AG04449 (cell line): ENCODE results near the gene ZBTB37.

Experiments used
- CTCF ChIA-PET: fragments of 350-600 bp; formaldehyde crosslinking; extraction: SDS; loops from one replicate; lab custom pipeline; 2021; ENCODE audit warnings: antibody characterized with exemption; lab: Yijun Ruan, JAX
- POLR2A ChIA-PET: fragments of 400-600, 350-600 bp; formaldehyde crosslinking; extraction: SDS; loops from one replicate; lab custom pipeline; 2020; ENCODE audit warnings: antibody characterized with exemption, inconsistent platforms; lab: Yijun Ruan, JAX
- DNase-seq: peaks from one replicate; pipeline ENCODE4 v3.0.0-alpha.2; 2010; ENCODE audit warnings: low read depth, low spot score
- H3K4me3 ChIP-seq: 2 replicates; pipeline ENCODE4 v1.5.1; 2011; ENCODE audit warnings: low read depth, mild to moderate bottlenecking, control low read depth, low read length
- TF ChIP-seq, protein P1 (sequence below): IDR thresholded peaks from one replicate; pipeline ENCODE4 v1.5.1; 2011; ENCODE audit warnings: mild to moderate bottlenecking, moderate library complexity, low read length, control low read depth, inconsistent platforms; ENCODE audit not compliant: insufficient read depth; ENCODE audit errors: missing control alignments

The ZBTB37 gene

GRCh38 chr1:173863224-173864161 is 4.7 kb upstream of the ZBTB37 start:
- ChIA-PET CTCF (interaction anchor here (1.0 to 2.5 kb wide), 2 partner anchors 387 to 434 kb away, joined by 3 to 6 read pairs; no protein-coding TSS in a partner anchor), POLR2A (interaction anchor here (1.6 kb wide), 1 partner anchor 11 kb away, joined by 5 read pairs; no protein-coding TSS in a partner anchor)
- no peak overlapping the region for H3K4me3 ChIP-seq
- no peak for DNase-seq
- TF ChIP-seq, protein P1, sequence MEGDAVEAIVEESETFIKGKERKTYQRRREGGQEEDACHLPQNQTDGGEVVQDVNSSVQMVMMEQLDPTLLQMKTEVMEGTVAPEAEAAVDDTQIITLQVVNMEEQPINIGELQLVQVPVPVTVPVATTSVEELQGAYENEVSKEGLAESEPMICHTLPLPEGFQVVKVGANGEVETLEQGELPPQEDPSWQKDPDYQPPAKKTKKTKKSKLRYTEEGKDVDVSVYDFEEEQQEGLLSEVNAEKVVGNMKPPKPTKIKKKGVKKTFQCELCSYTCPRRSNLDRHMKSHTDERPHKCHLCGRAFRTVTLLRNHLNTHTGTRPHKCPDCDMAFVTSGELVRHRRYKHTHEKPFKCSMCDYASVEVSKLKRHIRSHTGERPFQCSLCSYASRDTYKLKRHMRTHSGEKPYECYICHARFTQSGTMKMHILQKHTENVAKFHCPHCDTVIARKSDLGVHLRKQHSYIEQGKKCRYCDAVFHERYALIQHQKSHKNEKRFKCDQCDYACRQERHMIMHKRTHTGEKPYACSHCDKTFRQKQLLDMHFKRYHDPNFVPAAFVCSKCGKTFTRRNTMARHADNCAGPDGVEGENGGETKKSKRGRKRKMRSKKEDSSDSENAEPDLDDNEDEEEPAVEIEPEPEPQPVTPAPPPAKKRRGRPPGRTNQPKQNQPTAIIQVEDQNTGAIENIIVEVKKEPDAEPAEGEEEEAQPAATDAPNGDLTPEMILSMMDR = no peak

DNA sequence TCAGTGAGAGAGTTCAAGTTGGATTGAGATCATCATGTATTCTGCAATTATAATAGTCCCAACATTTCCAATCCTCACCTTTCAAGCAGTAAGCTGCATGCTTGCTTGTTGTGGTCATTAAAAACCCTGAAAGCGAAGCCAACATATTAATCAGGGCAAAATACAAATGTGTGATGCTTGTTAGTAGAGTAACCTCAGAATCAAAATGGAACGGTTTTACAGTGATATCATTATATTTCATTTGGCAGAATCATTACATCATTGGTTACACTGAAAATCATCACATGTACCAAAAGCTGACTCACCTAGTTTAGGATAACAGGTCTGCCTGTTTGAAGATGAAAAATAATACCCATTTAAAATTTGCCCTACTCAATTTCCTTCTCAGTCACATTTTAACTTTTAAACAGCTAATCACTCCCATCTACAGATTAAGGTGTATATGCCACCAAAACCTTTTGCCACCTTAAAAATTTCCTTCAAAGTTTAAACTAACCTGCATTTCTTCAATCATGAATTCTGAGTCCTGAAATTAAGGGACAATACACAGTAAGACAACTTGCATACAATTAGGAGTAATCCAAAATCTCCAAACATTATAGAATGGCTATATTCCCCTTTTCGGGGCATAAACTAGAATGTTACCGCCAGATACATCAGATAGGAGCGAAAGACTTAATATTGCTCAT is 3.9 kb upstream of the ZBTB37 start:
- ChIA-PET POLR2A (interaction anchor here (0.9 kb wide), 1 partner anchor 11 kb away, joined by 4 read pairs; no protein-coding TSS in a partner anchor), CTCF (interaction anchor here (1.3 to 2.5 kb wide), 4 partner anchors 8 to 445 kb away, joined by 3 to 6 read pairs (median 4); no protein-coding TSS in a partner anchor)
- peak overlapping the region; percentile 88 for H3K4me3 ChIP-seq
- no peak for DNase-seq
- TF ChIP-seq, protein P1 = no peak

- POLR2A ChIA-PET = interaction anchor here (0.6 to 1.2 kb wide), 2 partner anchors 9 to 40 kb away, joined by 3 to 6 read pairs; no protein-coding TSS in a partner anchor
- no peak for DNase-seq
- peak overlapping the region; percentile 88 for H3K4me3 ChIP-seq
- TF ChIP-seq, protein P1 = no peak
- CTCF ChIA-PET = interaction anchor here (1.3 to 2.5 kb wide), 4 partner anchors 9 to 446 kb away, joined by 3 to 6 read pairs (median 4); no protein-coding TSS in a partner anchor
Observed at GRCh38 chr1:173865468-173866164, 2.6 kb upstream of the ZBTB37 start.

DNA sequence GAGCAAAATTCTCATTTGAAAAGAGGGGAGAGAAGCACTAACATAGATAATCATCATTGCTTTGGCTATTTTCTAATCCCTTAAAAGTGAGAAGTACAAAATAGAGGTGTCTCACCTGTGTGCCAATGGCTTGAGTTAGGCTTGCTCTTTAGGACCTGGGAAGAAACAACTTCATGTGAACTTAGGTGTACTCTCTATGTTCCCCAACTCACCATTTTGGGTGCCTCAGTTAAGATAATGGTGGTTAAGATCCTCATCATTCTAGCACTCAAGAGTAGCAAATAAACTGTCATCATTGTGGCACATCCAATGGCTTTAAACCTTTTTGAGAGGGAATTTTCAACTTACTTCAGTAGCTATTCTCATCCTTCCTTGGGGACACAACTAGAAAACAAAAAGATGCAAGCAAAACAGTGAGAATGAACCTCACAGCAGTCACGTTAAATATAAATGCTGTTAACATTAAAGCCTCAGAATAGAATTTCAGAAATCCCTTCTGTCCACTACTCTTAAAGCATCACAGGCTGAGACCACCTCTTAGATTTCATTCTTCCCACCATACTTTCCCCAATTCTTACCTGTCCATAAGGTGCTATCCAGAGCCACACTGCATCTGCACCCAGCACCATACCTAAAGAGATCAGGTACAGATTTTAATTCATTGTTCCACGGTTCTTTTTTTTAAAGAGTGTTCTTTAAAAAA is 1.6 kb upstream of the ZBTB37 start:
- ChIA-PET POLR2A (interaction anchor here (1.2 kb wide), 1 partner anchor 10 kb away, joined by 6 read pairs; no protein-coding TSS in a partner anchor), CTCF (no interaction called here)
- TF ChIP-seq, protein P1 = no peak
- peak overlapping the region; percentile 88 for H3K4me3 ChIP-seq
- DNase-seq = no peak

GRCh38 chr1:173867141-173867752 is 933 bp upstream of the ZBTB37 start:
- no peak for DNase-seq
- ChIA-PET CTCF (no interaction called here), POLR2A (interaction anchor here (0.8 to 1.6 kb wide), 9 partner anchors 10 to 964 kb away, joined by 3 to 13 read pairs (median 4); partner anchors contain the start of genes CENPL and DARS2)
- TF ChIP-seq, protein P1 = no peak
- peak overlapping the region; percentile 88 for H3K4me3 ChIP-seq
